HG03439 (cell line): ENCODE measurements around the gene DGKB.
"Not testable (repeated sequence)": the region's sequence is repeated elsewhere in the genome, so short reads cannot be mapped to it uniquely, and the experiment has no call there.

Experiments used
- ATAC-seq: cut with Tn5 transposase; IDR thresholded peaks from one replicate; pipeline ENCODE4 v1.9.1; 2021; ENCODE audit warnings: mild to moderate bottlenecking, moderate library complexity; ENCODE audit not compliant: unreplicated experiment

DGKB gene

DNA sequence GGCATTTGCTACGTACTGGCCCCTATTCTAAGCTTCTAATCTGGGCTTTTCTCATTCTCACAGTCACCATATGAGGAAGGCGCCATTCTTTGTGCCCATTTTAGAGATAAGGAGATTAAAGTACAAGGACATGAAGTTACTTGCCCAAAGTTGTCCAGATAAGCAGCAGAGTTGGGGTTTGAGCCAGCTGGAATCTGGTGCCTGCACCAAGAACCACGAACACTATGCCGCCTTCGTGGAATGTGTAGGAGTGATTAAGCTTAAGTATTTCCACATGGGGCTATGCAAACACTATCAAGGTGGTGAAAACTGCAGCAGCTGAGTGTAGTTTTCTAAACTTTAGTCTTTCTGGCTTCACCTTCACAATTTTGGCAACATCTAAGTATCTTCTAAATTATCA lies 570.4 kb downstream of the DGKB start:
- no peak for ATAC-seq

DNA sequence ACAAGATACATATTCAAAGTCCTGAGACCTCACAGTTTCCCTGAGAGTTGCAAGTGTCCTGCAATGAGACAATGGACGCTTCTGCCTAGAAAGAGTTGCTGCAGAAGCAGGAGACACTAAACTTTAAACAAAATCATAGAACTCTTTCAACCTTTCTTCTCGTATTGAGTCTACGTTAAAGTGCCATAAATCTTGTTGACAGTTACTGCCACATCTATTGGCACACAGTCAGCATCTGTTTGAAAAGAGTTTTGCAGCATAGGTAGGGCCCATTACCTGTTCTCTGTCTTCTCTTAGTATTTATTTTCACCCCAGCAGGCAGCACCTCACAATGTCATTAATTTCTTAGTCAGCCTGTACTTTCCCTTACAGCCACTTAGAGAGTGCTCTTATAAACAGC lies 577.8 kb downstream of the DGKB start:
- no peak for ATAC-seq

DNA sequence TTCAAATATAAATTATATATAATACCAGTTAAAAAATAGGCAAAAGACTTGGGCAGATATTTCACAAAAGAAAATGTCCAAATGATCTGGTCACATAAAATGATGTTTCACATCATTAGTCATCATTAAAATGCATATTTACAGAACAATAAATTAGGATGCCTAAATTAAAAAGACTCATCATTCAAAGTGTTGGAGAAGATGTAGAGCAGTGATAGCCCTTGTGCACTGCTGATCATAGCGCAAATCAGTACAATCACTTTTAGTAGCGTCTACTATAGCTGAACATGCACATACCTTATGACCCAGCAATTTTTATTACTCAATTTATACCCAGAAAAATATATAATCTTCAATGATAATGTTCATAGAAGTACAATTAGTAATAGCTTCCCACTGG lies 579.8 kb downstream of the DGKB start:
- ATAC-seq, result no peak

DNA sequence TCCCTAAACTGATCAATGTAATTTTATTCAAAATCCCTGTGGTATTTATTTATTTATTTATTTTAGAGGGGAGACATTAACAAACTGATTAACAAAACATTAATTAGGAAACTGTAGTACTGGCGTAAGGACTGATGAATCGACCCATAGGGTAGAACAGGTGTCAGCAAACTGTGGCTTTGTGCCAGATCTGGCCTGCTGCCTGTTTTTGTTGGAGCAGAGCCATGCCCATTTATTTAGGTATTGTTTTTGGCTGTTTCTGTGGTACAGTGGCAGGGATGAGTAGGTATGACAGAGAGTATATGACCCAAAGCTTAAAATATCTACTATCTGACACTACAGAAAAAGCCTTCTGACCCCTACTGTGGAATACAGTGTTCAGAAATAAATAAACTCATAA lies 580.6 kb downstream of the DGKB start:
- ATAC-seq, result no peak

DNA sequence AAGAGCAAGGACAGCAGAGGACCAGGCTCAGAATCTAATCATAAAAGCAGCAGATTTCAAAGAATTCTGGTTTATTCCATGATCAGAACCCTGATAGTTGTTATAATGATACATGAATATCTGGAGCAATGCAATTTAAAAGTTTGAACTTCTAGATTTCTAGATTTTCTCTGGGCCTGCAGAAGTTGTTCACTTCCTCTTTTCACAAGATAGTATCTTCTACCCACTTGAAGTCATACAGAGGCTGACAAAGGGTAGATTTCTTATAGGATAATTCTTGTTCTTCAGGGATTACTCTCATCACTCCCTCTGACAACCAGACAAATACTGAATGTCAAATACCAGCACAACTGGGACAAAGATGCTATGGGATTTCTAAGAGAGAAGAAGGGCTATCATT lies 593.1 kb downstream of the DGKB start:
- ATAC-seq, result no peak

DNA sequence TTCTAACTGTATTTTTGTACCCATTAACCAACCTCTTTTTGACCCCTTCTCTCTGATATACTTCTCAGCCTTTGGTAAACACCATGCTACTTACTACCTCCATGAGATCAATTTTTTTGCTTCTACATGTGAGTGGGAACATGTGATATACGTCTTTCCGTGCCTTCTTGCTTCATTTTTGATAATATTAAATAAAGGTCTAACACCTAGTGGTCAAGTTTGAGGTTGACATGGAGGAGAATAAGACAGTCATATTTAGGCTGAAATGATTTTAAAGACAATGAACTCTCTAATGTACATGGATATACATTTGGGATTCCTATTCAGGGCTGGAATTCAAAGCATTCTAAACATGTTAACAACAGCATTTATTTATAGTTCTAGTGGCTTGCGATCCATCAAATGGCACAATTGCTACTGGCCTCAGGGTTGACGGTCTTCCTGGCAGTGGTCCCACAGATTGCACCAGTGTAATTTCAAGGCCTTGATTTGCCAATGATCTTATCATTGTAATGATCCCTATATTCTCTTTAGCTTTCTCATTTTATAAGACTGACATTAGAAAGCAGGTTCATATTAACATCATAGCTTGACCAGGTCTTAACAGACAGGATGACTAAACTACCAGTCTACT lies 597.2 kb downstream of the DGKB start:
- ATAC-seq, result no peak

DNA sequence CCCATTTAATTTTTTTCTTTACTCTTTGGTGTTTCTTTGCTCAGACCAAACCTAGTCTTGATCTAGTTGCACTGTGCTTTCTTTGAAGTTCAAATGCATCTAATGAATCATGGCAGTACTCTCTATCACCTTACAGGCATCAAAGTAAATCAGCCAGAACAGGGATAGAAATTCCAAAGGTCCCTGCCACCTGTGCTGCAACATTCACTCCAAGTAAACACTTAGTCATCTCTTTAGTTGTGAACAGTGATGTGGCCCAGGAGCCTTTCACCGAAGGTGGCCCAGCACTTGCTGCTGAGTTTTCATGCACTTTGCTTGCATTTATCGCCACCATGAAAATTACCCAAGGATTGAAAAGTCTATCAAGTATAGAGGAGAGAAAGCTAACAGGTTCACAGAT lies 599.0 kb downstream of the DGKB start:
- ATAC-seq, result no peak

DNA sequence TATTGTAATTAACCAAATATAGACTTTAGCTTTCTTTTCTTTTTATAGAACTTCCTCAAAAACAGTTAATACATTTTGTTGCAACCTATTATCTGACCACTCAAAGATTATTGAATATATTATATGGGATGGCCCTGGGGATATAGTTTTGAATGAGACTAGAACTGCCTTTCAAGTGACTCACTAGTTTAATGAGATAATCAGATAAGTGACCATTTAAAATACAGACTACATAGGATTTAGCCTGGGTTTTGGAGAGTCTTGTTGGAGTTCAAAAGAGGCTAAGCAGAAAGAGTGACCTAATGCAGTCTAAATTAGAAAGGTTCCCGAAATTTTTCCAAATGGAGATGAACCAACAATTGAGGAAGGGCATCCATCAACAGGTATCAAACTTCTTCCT lies 607.9 kb downstream of the DGKB start:
- ATAC-seq, result no peak

DNA sequence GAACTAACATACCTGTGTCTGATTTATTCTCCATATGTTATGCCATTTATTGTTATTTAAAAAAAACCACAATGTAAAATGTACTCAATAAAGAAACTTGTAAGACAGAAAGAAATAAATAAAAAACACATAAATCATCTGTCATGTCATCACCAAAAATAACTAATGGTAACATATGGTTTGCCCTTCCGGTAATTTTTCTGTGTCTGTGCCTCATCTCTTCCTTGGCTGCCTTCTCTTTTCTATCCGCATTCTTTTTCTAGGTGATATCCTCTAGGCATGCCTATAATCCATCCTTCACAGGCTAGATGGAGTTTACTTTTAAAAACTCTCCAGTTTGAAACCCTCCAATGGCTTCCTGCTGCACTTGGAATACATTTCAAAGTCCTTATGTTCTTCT lies 609.1 kb downstream of the DGKB start:
- no peak for ATAC-seq

DNA sequence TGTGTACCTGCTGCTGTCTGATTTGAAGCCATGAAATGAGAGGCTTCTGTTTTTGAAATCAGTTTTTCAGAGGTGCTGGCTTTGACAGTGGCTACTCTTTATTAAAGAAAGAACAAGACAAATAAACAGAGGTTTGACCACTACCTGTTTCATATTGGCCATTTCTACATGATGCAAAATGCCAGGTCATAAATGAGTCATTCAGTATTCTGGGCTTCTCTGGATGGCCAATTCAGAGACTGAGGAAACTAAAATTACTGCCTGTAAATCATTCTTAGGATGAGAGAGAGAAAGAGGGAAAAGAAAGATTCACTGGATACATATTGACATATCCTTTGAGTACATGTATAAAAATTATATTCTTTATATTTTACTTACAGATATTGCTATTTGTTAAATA lies 609.8 kb downstream of the DGKB start:
- ATAC-seq, result no peak

DNA sequence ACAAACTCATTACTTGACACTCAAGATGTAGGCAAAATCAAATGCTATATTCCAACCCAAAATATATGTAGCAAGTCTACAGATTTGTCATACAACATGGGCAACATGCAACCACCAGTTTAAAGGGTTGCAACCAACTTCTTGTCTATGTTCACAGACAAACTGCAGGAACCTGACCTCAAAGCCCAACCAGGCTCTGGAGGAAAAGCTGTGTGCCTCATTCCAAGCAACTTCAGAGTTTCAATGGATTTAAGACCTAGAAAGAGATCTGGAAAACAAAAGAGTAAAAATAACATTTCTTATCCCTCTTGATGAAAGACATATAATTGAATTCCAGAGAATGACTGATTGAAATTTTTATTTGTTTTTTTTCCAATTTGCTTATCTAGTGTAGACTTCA lies 612.6 kb downstream of the DGKB start:
- ATAC-seq, result no peak

DNA sequence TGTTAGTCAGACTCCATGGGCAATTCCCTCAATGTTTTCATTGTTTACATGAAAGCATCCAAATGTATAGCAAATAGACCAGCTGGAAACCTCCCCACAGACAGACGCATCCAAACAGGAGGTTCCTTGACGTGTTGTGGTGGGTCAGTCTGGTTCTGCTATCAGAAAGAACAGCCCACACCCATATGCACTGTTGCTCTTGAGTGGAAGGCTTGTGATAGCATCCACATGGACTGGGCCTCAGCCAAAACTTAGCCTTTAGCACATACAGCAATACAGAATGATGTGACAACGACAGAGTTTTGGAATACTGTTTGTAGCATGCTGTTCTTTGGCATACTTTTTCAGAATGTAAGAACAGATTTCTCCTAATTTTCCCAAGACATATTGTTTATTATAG lies 613.9 kb downstream of the DGKB start:
- ATAC-seq, result no peak

DNA sequence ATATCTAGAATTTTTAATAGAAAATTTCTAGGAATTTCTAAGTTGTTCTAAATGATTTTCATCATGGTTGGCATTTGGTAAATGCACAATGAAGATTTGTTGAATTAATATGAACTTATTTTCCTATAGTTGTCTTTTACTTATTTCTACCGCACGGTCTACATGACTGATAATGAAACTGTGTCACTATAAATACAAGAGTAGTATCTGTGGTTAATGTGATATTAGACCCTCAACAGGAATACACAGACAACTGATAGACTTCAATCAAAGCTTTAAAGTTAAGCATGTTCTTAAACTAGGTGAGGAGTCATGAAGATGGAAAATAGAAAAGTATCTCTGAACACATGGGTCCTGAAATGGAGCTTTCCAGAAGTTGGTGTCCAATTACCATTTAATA lies 615.2 kb downstream of the DGKB start:
- no peak for ATAC-seq

DNA sequence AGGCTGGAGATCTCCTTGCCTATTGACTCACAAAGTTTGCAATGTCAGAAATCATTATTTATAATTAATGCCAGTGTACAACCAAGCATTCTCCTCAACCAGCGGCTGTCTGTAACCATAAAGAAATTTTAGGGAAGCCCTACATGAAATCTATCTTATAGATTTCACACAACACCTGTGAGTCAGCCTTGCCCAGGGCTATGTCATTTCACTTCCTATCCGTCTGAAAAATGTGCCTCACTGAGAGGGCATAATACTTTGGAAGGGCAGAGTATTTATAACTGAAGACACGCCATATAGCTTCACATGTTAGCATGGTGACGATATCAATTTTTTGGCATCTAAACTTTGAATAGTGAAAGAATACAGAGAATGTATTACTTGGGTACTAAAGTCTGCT lies 616.5 kb downstream of the DGKB start:
- ATAC-seq, result no peak

DNA sequence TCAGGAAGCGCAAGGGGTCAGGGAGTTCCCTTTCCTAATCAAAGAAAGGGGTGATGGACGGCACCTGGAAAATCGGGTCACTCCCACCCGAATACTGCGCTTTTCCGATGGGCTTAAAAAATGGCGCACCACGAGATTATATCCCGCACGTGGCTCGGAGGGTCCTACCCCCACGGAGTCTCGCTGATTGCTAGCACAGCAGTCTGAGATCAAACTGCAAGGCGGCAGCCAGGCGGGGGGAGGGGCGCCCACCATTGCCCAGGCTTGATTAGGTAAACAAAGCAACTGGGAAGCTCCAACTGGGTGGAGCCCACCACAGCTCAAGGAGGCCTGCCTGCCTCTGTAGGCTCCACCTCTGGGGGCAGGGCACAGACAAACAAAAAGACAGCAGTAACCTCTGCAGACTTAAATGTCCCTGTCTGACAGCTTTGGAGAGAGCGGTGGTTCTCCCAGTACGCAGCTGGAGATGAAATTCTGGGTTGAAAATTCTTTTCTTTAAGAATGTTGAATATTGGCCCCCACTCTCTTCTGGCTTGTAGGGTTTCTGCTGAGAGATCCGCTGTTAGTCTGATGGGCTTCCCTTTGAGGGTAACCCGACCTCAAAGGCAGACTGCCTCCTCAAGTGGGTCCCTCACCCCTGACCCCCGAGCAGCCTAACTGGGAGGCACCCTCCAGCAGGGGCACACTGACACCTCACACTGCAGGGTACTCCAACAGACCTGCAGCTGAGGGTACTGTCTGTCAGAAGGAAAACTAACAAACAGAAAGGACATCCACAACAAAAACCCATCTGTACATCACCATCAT lies 623.3 kb downstream of the DGKB start:
- ATAC-seq, result not testable (repeated sequence)

DNA sequence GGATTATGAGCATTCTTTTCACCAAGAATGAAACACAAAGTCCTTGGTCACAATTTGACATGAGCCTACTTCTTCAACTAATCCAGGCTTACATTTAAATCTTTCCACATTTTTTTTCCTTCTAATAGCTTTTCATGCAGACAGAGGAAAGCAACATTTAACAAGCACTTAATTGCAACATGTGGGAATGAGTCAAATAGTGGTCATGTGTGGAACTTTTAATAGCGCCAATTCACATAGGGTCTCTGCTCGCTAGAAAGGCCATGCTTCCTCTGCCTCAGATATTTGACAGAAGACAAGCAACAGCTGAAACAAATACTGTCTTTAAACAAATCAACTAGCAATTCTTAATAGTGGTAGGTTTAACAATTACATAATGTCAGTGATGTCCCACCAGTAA lies 627.2 kb downstream of the DGKB start:
- ATAC-seq, result no peak

DNA sequence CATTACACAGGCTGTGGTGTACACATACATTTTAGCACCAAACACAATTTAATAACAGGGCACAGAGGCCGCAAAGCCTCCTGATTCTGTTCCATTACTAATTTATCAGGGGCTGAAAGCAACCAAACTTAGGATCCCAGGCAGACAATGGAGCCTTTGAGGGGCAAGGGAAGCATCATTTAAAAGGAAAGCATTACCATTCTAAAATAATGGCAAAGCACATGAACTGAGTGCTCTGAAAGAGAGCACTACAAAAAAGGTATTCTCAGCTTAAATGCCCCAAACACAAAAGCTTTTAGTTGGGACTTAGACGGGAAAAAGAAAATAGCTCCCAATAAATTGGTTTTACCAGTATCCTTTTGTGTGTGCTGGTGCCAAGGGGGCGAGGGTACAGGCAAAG lies 631.1 kb downstream of the DGKB start:
- no peak for ATAC-seq

DNA sequence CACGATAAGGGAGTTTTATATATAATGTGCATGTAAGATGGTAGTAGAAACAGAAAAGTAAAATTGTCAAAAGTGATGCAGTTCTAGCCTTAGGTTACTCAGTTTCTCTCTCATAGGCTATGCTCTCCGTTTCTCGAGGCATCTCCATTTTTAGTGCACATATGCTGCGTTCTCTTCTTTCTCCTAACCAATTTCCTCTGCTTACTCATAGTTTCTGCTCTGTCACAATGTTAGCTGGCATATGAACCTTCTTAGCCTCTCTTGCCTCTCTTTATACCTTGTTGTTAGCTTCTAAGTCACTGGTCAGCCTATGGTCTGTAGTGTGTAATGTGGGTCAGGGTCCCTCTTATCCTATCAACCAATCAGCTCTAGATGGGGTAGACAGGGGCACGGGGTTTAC lies 632.5 kb downstream of the DGKB start:
- no peak for ATAC-seq

DNA sequence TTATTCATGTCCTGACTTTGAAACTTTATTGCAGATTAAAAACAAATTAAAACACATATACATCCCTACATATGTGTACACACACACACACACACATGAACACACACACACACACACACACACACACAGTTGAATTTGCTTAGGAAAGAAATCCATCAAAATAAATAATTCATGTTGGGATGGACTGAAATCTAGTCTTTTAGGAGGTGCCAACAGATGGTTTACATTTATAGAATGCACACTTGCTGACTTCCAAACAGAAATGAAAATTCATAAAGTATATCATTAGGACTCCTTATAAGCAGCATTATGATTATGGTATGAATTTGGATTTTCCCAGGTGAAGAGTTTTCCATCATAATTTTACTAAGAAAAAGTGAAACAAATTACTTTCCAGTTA lies 642.5 kb downstream of the DGKB start:
- no peak for ATAC-seq

DNA sequence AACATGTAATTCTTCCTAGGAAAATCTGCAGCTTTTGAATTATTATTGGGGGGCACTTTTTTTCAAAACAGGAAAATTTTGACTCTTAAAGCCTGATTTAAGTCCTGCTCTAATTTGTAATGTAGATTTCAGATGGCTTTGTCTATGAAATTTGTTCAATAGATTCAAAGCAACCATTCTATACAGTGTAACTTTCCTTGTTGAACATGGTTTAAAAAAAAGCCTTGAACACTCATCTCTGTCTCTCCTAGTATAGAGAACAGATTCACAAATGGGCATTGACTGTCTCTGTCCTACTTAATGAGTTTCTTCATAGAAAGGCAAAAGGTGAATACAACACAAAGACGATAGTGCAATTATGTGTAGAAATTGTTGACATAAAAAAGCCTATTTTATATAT lies 643.7 kb downstream of the DGKB start:
- no peak for ATAC-seq

DNA sequence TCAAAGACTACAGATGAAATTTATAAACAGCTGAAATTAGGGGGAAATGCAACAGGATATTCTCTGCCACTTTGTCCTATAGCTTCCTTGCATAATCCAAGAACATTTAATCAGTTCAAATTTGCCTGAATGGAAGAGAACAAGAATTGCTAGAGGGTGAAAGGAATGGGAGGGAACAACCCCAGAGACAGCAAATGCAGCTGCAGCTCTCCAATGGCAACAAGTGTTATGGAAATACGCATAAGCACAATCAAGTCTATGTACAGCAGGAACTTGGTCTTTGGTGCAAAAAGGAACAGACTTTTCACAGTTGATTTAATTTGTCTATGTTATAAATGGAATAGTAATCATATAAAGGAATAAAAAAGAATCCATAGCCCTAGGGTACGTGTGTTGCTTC lies 644.1 kb downstream of the DGKB start:
- no peak for ATAC-seq

DNA sequence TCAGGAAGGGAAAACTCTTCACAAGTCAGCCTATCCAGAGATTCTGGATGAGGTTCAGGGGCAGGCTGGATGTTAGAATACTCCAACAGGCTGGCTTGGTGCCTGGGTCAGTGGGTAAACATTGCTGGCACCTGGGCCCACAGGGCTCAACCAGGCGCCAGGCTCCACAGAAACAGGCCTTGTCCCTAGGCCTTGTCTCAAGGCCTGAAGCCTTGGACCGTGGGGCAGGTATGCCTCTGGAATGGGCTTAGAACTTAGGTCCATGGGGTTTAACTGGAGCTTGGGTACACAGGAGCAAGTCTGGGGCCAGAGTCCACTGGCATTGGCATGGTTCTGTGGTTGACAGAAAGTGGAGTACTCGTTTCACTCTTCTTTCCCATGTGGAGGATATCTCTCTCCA lies 650.1 kb downstream of the DGKB start:
- ATAC-seq, result no peak

DNA sequence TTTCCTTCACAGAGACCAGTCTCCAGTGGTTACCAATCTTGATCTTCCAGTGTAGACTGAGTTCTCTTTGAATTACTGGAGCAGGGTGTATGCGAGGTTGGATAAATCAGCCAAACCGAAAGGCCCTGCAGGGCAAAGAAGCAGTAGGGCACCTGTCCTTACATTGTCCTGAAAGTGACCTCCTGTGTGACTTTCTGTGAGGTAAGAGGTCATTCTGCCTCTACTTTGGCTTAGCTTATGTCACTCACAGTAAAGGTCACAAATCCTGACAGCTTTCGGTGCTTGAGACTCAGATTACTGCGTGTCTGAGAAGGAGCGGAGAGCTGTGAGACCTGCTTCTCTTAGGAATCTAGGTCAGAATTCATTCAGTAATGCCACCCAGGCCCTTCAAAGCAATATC lies 660.4 kb downstream of the DGKB start:
- no peak for ATAC-seq
